ENCODE data around the gene ENAH. TPM values are rescaled to one million over a fixed set of nuclear protein-coding genes. Genes with fewer than 3 reads are reported as not detected.
A peak's percentile ranks its signal among the peaks of the same experiment; 100 is the strongest.
"Not testable (repeated sequence)": the region's sequence is repeated elsewhere in the genome, so short reads cannot be mapped to it uniquely, and the experiment has no call there.

ENAH gene
- total and polyA plus RNA-seq, 2 experiments from 2014 or later: 46.4 to 124 TPM

DNA sequence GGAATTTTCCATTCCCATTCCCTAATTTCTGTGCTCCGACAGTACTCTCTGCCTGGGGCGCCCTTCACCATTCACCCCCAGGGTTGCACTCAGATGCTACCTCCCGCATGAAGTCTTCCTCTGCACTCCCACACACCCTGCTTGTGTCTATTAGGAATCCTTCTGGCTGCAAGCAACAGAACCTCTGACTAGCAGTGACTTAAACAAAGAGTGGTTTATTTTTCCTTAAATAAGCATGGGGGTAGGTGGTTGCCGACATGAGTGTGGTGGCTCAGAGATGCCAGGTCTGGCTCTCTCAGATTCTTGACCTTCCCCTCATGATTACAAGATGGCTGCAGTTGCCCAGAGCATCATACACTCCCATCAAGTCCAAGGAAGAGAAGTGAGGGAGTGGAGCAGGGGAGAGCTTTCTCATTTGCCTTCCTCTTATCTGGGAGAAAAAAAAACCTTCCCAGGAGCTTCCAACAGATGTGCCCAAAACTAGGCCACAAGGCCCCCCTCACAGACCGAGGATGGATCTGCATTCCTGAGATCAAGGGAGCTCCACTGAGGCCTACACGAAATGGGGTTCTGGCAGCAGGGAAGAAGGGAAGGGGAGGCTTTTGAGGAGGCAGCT lies 175.5 kb downstream of the ENAH start:
- DNase-seq (ENCODE audit: low read depth in 1 of 2, low spot score in 1 of 2): no peak
- no peaks in the 10 kb centered on the region for H3K4me1 ChIP-seq (ENCODE audit: low read depth)
- no peak overlapping the region for H3K4me3 ChIP-seq
- H3K27me3 ChIP-seq: no peaks in the 10 kb centered on the region
- H3K27ac ChIP-seq: no peak overlapping the region
- H3K36me3 ChIP-seq: no peaks in the 10 kb centered on the region
- TF ChIP-seq, protein P1, sequence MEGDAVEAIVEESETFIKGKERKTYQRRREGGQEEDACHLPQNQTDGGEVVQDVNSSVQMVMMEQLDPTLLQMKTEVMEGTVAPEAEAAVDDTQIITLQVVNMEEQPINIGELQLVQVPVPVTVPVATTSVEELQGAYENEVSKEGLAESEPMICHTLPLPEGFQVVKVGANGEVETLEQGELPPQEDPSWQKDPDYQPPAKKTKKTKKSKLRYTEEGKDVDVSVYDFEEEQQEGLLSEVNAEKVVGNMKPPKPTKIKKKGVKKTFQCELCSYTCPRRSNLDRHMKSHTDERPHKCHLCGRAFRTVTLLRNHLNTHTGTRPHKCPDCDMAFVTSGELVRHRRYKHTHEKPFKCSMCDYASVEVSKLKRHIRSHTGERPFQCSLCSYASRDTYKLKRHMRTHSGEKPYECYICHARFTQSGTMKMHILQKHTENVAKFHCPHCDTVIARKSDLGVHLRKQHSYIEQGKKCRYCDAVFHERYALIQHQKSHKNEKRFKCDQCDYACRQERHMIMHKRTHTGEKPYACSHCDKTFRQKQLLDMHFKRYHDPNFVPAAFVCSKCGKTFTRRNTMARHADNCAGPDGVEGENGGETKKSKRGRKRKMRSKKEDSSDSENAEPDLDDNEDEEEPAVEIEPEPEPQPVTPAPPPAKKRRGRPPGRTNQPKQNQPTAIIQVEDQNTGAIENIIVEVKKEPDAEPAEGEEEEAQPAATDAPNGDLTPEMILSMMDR (IDR thresholded peaks at IDR 0.05; ENCODE audit: low read depth, low read length): no peak
- H3K9me3 ChIP-seq (ENCODE audit: low read depth): no peaks in the 10 kb centered on the region

DNA sequence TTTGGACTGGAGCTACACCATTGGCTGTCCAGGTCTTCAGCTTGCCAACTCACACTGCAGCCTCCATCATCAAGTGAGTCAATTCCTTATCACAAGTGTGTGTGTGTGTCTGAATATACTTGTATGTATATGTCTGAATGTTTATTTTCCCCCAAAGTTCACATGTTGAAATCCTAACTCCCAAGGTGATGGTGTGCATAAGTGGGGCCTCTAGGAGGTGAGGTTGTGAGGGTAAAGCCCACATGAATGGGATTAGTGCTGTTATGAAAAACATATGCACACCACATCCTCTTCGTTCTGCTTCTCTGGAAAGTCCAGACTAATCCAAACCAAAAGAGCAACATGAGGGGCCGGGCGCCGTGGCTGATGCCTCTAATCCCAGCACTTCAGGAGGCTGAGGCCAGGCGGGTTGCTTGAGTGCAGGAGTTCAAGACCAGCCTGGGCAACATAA lies 176.4 kb downstream of the ENAH start:
- H3K27ac ChIP-seq: no peak overlapping the region
- TF ChIP-seq, protein P1 (IDR thresholded peaks at IDR 0.05; ENCODE audit: low read depth, low read length): no peak
- H3K4me1 ChIP-seq (ENCODE audit: low read depth): no peaks in the 10 kb centered on the region
- H3K36me3 ChIP-seq: no peaks in the 10 kb centered on the region
- H3K27me3 ChIP-seq: no peaks in the 10 kb centered on the region
- no peak overlapping the region for H3K4me3 ChIP-seq
- no peaks in the 10 kb centered on the region for H3K9me3 ChIP-seq (ENCODE audit: low read depth)
- no peak for DNase-seq (ENCODE audit: low read depth in 1 of 2, low spot score in 1 of 2)

DNA sequence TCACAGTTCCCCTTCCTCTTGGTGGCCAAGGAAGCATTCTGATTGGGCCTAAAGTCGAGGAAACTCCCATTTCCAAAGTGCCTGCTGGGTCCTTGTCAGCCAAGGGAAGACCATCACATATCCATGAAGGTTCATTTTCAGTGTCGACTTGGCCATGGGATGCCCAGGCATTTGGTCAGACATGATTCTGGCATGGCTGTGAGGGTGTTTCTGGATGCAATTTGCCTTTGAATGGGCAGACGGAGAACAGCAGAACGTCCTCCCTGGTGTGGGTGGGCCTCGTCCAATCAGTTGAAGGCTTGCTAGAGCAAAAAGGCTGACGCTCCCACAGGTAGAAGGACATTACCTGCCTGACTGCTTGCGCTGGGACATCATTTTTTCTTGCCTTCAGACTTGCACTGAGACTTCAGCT lies 176.8 kb downstream of the ENAH start:
- H3K4me1 ChIP-seq (ENCODE audit: low read depth): no peaks in the 10 kb centered on the region
- DNase-seq (ENCODE audit: low read depth in 1 of 2, low spot score in 1 of 2): no peak
- no peaks in the 10 kb centered on the region for H3K36me3 ChIP-seq
- H3K9me3 ChIP-seq (ENCODE audit: low read depth): no peaks in the 10 kb centered on the region
- no peaks in the 10 kb centered on the region for H3K27me3 ChIP-seq
- no peak overlapping the region for H3K27ac ChIP-seq
- no peak overlapping the region for H3K4me3 ChIP-seq
- TF ChIP-seq, protein P1 (IDR thresholded peaks at IDR 0.05; ENCODE audit: low read depth, low read length): no peak

DNA sequence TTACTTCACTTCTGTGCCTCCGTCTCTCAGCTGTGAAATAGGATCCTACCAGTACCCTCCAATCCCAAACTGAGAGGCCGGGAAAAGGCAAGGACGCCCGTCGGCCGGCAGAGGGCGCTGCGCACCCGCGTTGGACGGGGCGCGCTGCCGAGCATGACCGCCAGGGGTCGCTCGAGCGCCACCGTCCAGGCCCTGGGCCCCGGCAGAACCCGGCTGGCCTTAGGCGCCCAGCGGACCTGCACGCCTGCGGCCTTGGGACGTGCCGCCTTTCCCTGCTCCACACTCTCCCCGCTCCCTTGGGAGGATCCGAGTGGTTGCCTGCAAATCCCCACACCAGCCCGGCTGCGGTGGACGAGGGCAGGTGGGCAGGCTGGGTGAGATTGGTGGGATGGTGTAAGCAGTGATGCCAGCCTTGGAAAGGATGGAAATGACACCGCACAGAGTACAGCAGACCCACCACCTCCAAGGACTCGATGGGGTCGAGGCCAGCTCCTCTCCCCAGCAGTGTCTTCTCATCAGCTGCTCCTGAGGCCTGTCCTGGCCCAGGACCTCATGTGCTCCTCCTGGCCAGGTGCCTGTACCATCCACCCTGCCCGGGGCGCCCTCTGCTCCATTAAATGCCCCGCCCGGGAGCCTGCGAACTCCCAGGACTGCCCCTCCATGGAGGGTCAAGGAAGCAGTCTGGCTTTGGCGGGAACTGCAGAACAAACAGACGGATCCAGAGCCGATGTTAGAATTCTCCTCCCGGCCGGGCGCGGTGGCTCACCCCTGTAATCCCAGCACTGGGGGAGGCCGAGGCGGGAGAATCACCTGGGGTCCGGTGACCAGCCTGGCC lies 177.7 kb downstream of the ENAH start:
- no peak overlapping the region for H3K4me3 ChIP-seq
- H3K27ac ChIP-seq: no peak overlapping the region
- TF ChIP-seq, protein P1 (IDR thresholded peaks at IDR 0.05; ENCODE audit: low read depth, low read length): peak; percentile 100
- no peaks in the 10 kb centered on the region for H3K4me1 ChIP-seq (ENCODE audit: low read depth)
- no peaks in the 10 kb centered on the region for H3K36me3 ChIP-seq
- H3K27me3 ChIP-seq: no peaks in the 10 kb centered on the region
- no peaks in the 10 kb centered on the region for H3K9me3 ChIP-seq (ENCODE audit: low read depth)
- peak; percentile 76 to 79 for DNase-seq (ENCODE audit: low read depth in 1 of 2, low spot score in 1 of 2)

DNA sequence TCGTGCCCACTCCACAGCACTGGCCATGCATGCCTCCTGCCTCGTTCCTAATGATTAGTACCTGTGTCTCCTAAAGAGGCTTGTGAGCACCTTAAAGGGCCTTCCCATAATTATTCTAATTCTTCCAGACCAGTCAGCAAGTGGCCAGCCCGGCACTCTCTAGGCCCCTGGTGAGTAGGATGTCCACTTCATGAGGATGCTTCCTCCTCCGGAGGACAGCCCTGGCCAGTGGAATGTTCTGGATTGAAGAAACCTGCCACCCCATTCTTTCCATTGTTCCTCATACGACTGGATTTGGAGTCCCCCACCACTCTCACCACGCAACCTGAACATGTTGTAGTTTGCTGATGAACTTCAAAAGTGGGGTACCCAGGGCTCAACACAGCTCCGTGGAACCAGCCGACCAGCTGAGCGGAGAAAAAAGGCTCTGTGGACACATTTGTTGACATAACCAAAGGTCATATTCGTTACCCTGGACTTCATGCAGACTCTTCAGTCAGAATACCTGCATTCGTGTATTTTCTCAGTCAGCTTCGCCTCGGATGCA lies 178.4 kb downstream of the ENAH start:
- H3K4me3 ChIP-seq: no peak overlapping the region
- no peaks in the 10 kb centered on the region for H3K36me3 ChIP-seq
- no peak for DNase-seq (ENCODE audit: low read depth in 1 of 2, low spot score in 1 of 2)
- TF ChIP-seq, protein P1 (IDR thresholded peaks at IDR 0.05; ENCODE audit: low read depth, low read length): no peak
- no peak overlapping the region for H3K27ac ChIP-seq
- H3K27me3 ChIP-seq: no peaks in the 10 kb centered on the region
- H3K9me3 ChIP-seq (ENCODE audit: low read depth): no peaks in the 10 kb centered on the region
- no peaks in the 10 kb centered on the region for H3K4me1 ChIP-seq (ENCODE audit: low read depth)

DNA sequence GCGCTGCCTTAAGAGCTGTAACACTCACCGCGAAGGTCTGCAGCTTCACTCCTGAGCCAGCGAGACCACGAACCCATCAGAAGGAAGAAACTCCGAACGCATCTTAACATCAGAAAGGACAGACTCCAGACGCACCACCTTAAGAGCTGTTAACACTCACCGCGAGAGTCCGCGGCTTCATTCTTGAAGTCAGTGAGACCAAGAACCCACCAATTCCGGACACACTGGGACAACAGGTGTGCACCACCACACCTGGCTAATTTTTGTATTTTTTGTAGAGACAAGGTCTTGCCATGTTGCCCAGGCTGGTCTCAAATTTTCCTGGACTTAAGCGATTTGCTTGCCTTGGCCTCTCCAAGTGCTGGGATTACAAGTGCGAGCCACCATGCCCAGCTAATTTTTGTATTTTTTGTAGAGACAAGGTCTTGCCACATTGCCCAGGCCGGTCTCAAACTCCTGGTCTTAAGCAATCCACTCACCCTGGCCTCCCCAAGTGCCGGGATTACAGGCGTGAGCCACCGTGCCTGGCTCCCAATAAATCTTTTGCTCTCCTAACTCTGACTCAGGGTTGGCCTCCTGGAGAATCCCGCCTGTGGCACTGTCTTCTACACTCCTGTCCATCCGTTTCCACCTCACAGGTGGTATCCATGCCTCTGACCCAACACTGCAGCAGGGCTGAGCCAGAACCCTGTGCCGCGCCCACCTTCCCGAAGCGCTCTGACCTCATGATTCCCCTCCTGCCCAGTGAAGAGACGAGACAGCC lies 179.1 kb downstream of the ENAH start:
- H3K36me3 ChIP-seq; H3K27ac ChIP-seq; DNase-seq (ENCODE audit: low read depth in 1 of 2, low spot score in 1 of 2); H3K4me1 ChIP-seq (ENCODE audit: low read depth); H3K27me3 ChIP-seq; H3K4me3 ChIP-seq; H3K9me3 ChIP-seq (ENCODE audit: low read depth): not testable (repeated sequence)

DNA sequence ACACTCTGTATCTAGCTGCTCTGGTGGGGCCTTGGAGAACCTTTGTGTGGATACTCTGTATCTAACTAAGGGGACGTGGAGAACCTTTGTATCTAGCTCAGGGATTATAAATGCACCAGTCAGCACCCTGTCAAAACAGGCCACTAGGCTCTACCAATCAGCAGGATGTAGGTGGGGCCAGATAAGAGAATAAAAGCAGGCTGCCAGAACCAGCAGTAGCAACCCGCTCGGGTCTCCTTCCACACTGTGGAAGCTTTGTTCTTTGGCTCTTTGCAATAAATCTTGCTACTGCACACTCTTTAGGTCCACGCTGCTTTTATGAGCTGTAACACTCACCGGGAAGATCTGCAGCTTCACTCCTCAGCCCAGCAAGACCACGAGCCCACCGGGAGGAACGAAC lies 179.7 kb downstream of the ENAH start:
- not testable (repeated sequence) for H3K27ac ChIP-seq; H3K9me3 ChIP-seq (ENCODE audit: low read depth); H3K4me3 ChIP-seq; H3K36me3 ChIP-seq; H3K4me1 ChIP-seq (ENCODE audit: low read depth); DNase-seq (ENCODE audit: low read depth in 1 of 2, low spot score in 1 of 2); H3K27me3 ChIP-seq
